ENCODE data around the gene TGFBI.
A peak's percentile ranks its signal among the peaks of the same experiment; 100 is the strongest.

The TGFBI gene

GRCh38 chr5:136051486-136052220 lies 22.9 kb downstream of the TGFBI start:
- no peak for DNase-seq

GRCh38 chr5:136052692-136053335 lies 24.0 kb downstream of the TGFBI start:
- no peak for DNase-seq

- DNase-seq = no peak
Measured at GRCh38 chr5:136053336-136054141, 24.8 kb downstream of the TGFBI start.

DNA sequence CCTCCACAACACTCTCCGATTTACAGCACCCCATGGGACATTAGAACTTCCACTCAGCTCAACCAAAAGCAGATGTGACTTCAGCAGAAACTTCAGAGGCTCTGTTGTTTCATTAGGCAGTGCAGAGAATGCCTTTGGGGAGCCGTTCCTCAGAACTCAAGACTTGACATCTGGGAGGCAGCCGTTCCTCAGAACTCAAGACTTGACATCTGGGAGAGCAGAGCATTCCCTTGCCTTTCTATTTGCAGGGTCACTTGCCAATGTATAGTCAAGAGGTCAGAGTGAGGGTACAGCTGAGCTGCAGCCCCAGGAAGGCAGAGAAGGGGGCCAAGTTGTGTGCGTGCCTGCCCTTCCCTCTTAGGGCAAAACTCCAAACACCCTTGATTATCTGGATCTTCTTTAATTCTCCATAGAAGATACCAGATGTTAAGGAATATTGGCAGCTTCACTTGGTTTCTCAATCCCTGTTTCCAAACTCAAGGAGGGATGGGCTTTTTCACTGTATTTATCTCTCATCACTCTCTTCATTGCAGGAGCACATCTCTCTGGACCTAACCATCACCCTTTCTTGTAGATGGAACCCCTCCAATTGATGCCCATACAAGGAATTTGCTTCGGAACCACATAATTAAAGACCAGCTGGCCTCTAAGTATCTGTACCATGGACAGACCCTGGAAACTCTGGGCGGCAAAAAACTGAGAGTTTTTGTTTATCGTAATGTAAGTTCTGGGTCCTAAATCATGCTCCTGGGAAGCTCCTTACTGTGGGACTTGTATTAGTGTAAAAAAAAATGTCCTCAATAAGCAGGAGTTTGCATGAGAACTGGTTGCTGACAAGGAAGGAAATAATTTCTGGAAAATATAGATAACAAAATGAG lies 25.6 kb downstream of the TGFBI start:
- DNase-seq = no peak

GRCh38 chr5:136055612-136056309 lies 27.0 kb downstream of the TGFBI start:
- no peak for DNase-seq

- no peak for DNase-seq
Measured at GRCh38 chr5:136056336-136056735, 27.5 kb downstream of the TGFBI start.

- no peak for DNase-seq
Measured at GRCh38 chr5:136056771-136057335, 28.1 kb downstream of the TGFBI start.

- DNase-seq = no peak
Measured at GRCh38 chr5:136057401-136058038, 28.7 kb downstream of the TGFBI start.

DNA sequence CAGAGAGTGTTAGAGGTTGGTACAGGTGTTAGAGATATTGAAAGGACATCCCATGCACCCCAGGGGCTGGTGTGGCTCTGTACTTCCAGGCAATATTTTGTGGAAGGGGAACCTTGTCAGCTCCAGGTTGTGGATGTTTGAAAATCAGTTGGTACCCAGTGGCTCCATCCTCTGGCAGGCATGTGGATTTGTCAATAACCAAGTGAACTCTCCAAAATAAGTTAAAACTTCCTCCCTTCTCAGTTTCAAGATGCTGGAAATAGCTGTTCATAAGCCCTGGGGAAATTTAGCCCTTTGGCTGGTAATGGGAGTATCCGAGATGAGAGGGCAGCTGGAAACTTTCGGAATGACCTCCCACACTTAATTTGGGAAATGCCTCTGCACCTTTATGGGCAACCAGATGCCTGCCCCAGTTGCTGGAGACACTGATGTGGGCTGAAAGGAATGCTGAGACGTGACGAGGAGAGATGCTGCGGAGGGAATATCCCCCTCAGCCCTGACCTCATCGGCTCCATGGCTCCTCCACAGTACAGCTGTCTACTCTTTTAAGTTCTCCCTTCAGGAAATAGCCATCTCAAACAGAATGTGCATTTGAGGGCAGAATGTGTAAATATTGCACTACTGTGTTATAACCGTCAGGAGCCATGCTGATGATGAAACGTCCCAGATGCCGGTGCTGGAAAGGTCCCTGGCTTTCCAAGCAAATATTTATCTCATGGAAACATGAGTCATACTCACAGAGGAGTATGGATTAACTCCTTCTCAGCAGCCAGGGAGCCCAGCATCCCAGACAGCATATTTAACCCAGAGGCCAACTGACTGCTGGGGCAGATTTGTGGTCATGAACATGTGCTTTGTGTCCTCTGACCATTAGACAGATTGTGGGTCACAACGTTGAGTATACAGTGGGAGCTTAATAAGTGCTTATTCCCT lies 29.5 kb downstream of the TGFBI start:
- no peak for DNase-seq

GRCh38 chr5:136058972-136059354 lies 30.2 kb downstream of the TGFBI start:
- no peak for DNase-seq

GRCh38 chr5:136060963-136061362 lies 32.2 kb downstream of the TGFBI start:
- no peak for DNase-seq

GRCh38 chr5:136061630-136062365 lies 33.0 kb downstream of the TGFBI start:
- no peak for DNase-seq

DNA sequence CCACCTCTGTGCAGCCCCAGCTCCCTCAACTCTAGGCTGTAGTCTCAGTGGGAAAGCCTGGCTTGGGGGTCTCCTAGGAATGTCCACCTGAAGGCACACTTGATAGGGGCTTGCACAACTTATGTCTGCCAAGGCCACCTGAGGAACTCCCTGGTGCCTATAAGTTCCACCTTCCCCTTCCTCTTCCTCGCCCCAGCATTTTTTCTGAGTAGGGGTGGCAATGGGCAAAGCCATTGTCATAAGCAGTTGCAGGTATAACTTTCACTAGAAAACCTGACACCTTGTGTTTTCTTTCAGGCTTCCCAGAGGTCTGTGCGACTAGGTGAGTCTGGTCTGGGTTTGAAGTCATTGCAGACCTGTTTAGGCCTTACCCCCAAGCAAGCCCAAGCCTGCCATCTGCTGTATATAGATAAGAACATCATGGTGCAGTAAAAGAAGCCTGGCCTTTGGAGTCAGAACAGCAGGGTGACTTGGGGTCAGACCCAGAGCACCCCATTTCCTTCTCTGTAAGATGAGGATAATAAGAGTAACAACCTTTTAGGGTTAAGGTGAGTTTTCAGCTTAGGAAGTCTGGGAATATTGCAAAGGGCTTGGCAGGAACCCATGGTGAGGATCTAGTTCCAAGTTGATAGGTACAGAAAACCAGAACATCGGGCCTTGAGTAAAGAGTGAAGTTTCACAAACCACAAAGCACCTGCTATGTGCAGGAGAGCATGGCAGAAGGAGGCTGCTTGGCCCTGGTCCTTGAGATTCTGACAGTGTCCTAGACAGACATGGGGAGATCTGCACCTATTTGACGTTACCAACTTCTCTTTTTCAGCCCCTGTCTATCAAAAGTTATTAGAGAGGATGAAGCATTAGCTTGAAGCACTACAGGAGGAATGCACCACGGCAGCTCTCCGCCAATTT lies 33.8 kb downstream of the TGFBI start:
- DNase-seq = peak; percentile 56

DNA sequence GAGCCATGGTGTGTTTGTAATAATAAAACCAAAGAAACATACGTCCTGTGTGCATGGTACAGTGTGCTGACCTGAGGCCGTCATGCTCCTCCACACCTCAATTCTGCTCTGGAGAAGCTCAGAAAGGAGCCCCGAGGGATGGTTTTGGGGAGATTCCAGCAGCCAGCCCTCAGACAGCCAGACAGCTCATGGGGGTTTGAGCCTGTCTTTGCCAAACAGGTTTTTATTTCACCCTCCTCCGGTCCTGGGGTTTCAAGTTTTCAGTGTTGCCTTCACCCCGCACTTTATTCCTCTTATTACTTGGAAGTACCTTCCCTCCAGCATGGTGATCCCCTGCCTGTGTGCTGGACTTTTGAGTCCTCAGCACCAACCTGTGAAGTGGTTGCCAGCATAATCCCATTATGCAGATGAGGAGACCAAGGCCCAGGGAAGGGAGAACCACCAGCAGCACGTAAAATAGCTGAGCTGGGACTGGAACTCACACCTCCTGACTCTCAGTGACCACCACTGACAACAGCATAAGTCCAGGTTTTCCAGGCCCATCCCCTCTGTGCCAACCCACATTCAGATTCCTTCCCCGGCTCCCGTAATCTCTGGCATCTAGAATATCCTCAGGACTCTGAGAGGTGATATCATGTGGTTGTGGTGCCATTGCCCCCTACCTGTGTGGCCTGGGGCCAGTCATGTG lies 35.1 kb downstream of the TGFBI start:
- no peak for DNase-seq

GRCh38 chr5:136064510-136064909 lies 35.7 kb downstream of the TGFBI start:
- no peak for DNase-seq

GRCh38 chr5:136065588-136065987 lies 36.8 kb downstream of the TGFBI start:
- no peak for DNase-seq

- no peak for DNase-seq
Measured at GRCh38 chr5:136066661-136067271, 38.0 kb downstream of the TGFBI start.
